GM23248 (cell line): Measurements from ENCODE around the gene GAST. TPM values are rescaled to one million over a fixed set of nuclear protein-coding genes. Genes with fewer than 3 reads are reported as not detected.

ENCODE experiments used
- DNase-seq: peaks from one replicate; pipeline ENCODE4 v3.0.0-alpha.2; 2015
- H2AFZ ChIP-seq: fragments of 200-600 bp; sonication (generic); 2 replicates; pipeline ENCODE4 v1.6.1; 2016; ENCODE audit warnings: antibody characterized with exemption
- H3F3A ChIP-seq: fragments of 200-600 bp; sonication (generic); 2 replicates; pipeline ENCODE4 v1.6.1; 2016; ENCODE audit warnings: mild to moderate bottlenecking, antibody characterized with exemption, mixed run types; ENCODE audit not compliant: insufficient read depth
- H3K27ac ChIP-seq: fragments of 200-600 bp; sonication (generic); 2 replicates; pipeline ENCODE4 v1.5.1; 2016; ENCODE audit warnings: mild to moderate bottlenecking
- H3K27me3 ChIP-seq: fragments of 200-600 bp; sonication (generic); replicated peaks from 2 replicates; pipeline ENCODE4 v1.6.1; 2016; ENCODE audit warnings: mild to moderate bottlenecking; ENCODE audit not compliant: insufficient read depth
- H3K36me3 ChIP-seq: fragments of 200-600 bp; sonication (generic); 2 replicates; pipeline ENCODE4 v1.6.1; 2016; ENCODE audit warnings: low read depth, mild to moderate bottlenecking
- H3K4me1 ChIP-seq: fragments of 200-600 bp; sonication (generic); 2 replicates; pipeline ENCODE4 v1.6.1; 2016; ENCODE audit warnings: mild to moderate bottlenecking; ENCODE audit not compliant: insufficient read depth
- H3K4me2 ChIP-seq: fragments of 200-600 bp; sonication (generic); one replicate; pipeline ENCODE4 v1.6.1; 2016; ENCODE audit warnings: mild to moderate bottlenecking; ENCODE audit not compliant: unreplicated experiment
- H3K4me3 ChIP-seq: fragments of 200-600 bp; sonication (generic); 2 replicates; pipeline ENCODE4 v1.5.1; 2016; ENCODE audit warnings: mild to moderate bottlenecking
- H3K79me2 ChIP-seq: fragments of 200-600 bp; sonication (generic); 2 replicates; pipeline ENCODE4 v1.6.1; 2016; ENCODE audit warnings: mild to moderate bottlenecking; ENCODE audit not compliant: insufficient read depth
- H3K9ac ChIP-seq: fragments of 200-600 bp; sonication (generic); 2 replicates; pipeline ENCODE4 v1.6.1; 2016; ENCODE audit warnings: mild to moderate bottlenecking
- H3K9me2 ChIP-seq: fragments of 200-600 bp; sonication (generic); 2 replicates; pipeline ENCODE4 v1.6.1; 2016; ENCODE audit warnings: mixed run types, mild to moderate bottlenecking, moderate library complexity; ENCODE audit not compliant: insufficient read depth
- H3K9me3 ChIP-seq: fragments of 200-600 bp; sonication (generic); one replicate; pipeline ENCODE4 v1.6.1; 2017; ENCODE audit warnings: low read depth
- H4K20me1 ChIP-seq: fragments of 200-600 bp; sonication (generic); 2 replicates; pipeline ENCODE4 v1.6.0; 2016; ENCODE audit not compliant: insufficient read depth
- EZH2 ChIP-seq: fragments of 200-600 bp; sonication (generic); IDR thresholded peaks from 2 replicates; pipeline ENCODE4 v1.6.1; 2018; ENCODE audit warnings: antibody characterized with exemption, mild to moderate bottlenecking; ENCODE audit not compliant: insufficient read depth, poor library complexity, severe bottlenecking
- EZH2phosphoT487 ChIP-seq: fragments of 200-600 bp; sonication (generic); IDR thresholded peaks from 2 replicates; pipeline ENCODE4 v1.6.1; 2018; ENCODE audit warnings: antibody characterized with exemption, moderate library complexity, mild to moderate bottlenecking, low read depth; ENCODE audit not compliant: insufficient read depth
- WGBS, 2 experiments: methylation state at CpG; one replicate each; pipeline ENCODE4 v1.1.6; 2015 to 2017; ENCODE audit warnings: low lambda C conversion rate in 2 of 2, low coverage in 1 of 2; ENCODE audit errors: missing lambda C conversion rate in 2 of 2; 5-methylcytosine and 5-hydroxymethylcytosine counted together
- in situ Hi-C: fragments of 300-500 bp; cut with MboI; formaldehyde crosslinking; loops from 2 replicates; pipeline ENCODE4 v1.15.0; 2020
- polyA plus RNA-seq: library from polyadenylated mRNA; unstranded; fragments of >200 nt; fragmentation: Nextera tagmentation; extraction: Ambion mirVana; gene quantifications from 2 replicates; pipeline ENCODE4 v1.2.1, GENCODE V29; 2016
- total RNA-seq: library from RNA; depleted of rRNA; stranded (reverse); fragments of >200 nt; shearing (Covaris generic); gene quantifications from 2 replicates; pipeline ENCODE4 v1.2.3, GENCODE V29; 2014

GAST gene
- total and polyA plus RNA-seq, 2 experiments from 2014 or later, result not detected

- DNase-seq, result no peak
These were observed 25.5 kb downstream of the GAST start for GRCh38 chr17:41737680-41738023.

GRCh38 chr17:41738077-41738800, 26.1 kb downstream of the GAST start:
- Histone ChIP-seq H3K27me3 (peaks cover 37% of the 10 kb centered on the region), H3K4me2 (no peak overlapping the region), H3K36me3 (no peaks in the 10 kb centered on the region), H4K20me1 (no peaks in the 10 kb centered on the region), H3K9ac (no peak overlapping the region), H3K27ac (no peak overlapping the region), H3K9me2 (no peaks in the 10 kb centered on the region), H3K4me3 (no peak overlapping the region), H3K4me1 (peaks cover 6% of the 10 kb centered on the region; the same call in 1 of the 2 replicates), H3K9me3 (no peaks in the 10 kb centered on the region), H3F3A (no peaks in the 10 kb centered on the region), H3K79me2 (no peaks in the 10 kb centered on the region), H2AFZ (peak overlapping the region; percentile 67)
- in situ Hi-C loops, result no loop called here
- DNase-seq, result peak; percentile 78
- no peak for TF ChIP-seq EZH2
- no peak for TF ChIP-seq EZH2phosphoT487
- WGBS, 2 experiments, result 24 to 27% methylated on average over 10 of the region's 10 CpGs

More at GRCh38 chr17:41737680-41738023, 25.5 kb downstream of the GAST start:
- in situ Hi-C loops, result no loop called here
- no peak overlapping the region for H3K27ac ChIP-seq
- H3K27me3 ChIP-seq, result peaks cover 38% of the 10 kb centered on the region
- H3K9ac ChIP-seq, result no peak overlapping the region
- H3K79me2 ChIP-seq, result no peaks in the 10 kb centered on the region
- no peaks in the 10 kb centered on the region for H3F3A ChIP-seq
- H3K4me2 ChIP-seq, result no peak overlapping the region
- peaks cover 6% of the 10 kb centered on the region; the same call in 1 of the 2 replicates for H3K4me1 ChIP-seq
- H3K9me3 ChIP-seq, result no peaks in the 10 kb centered on the region
- no peaks in the 10 kb centered on the region for H4K20me1 ChIP-seq
- H3K4me3 ChIP-seq, result no peak overlapping the region
- H3K36me3 ChIP-seq, result no peaks in the 10 kb centered on the region
- 54 to 56% methylated on average over 5 of the region's 5 CpGs for WGBS, 2 experiments
- no peak overlapping the region for H2AFZ ChIP-seq
- no peak for TF ChIP-seq EZH2
- no peak for TF ChIP-seq EZH2phosphoT487
- no peaks in the 10 kb centered on the region for H3K9me2 ChIP-seq

DNA sequence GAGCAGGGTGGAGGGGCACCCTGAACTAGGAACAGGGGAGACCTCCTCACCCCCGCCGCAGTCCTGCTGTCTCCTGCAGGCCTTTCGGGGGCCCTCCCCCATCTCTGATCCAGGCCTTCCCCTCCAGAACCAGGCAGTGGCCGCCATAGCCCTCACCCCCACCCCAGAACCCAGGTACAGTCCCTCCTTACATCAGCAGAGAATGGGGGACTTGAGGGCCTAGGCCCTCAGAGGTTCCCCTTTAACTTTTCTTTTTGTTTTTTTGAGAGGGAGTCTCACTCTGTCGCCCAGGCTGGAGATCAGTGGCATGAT, 26.6 kb downstream of the GAST start:
- Histone ChIP-seq H3K4me2 (no peak overlapping the region), H3K4me3 (no peak overlapping the region), H3K9me3 (no peaks in the 10 kb centered on the region), H3K9ac (no peak overlapping the region), H3K79me2 (no peaks in the 10 kb centered on the region), H3K27ac (no peak overlapping the region), H3K36me3 (no peaks in the 10 kb centered on the region), H3K4me1 (peaks cover 6% of the 10 kb centered on the region; the same call in 1 of the 2 replicates), H3K9me2 (no peaks in the 10 kb centered on the region), H2AFZ (no peak overlapping the region), H4K20me1 (no peaks in the 10 kb centered on the region), H3F3A (no peaks in the 10 kb centered on the region), H3K27me3 (peaks cover 37% of the 10 kb centered on the region)
- DNase-seq, result no peak
- TF ChIP-seq EZH2phosphoT487, result no peak
- no peak for TF ChIP-seq EZH2
- WGBS, 2 experiments, result 88 to 90% methylated on average over 3 to 5 of the region's 5 CpGs
- in situ Hi-C loops, result no loop called here

DNA sequence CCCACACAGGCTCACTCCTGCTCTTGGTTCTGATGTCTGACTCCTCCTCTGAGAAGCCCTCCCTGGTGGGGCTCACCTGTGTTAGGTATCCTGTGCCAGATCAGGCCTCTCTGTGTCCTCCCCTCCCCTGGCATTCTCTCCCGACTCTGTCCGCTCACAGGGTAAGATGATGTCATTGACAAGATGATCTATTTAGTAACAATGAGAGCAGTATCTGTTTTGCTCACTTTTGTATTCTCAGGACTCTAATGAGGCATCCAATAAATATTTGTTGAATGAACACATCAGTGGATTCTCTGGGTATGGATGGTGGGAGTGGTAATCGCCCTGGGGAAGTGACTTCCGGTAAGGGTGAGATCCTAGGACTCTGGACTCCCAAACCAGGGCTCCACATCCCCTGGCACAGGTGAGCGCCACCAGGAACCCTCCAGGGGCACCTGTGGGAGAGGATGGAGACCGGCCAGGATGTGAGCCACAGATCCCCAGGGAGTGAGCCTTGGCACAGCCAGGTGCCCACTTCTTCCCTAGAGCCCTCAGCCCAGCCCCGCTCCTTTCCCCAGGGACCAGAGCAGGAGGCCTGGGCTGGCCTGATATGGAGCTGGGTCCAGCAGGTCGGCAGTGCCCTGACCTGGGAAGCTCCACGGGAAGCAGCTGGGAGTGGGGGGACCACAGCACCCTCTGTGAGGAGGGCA, 27.7 kb downstream of the GAST start:
- no peak for TF ChIP-seq EZH2
- TF ChIP-seq EZH2phosphoT487, result no peak
- Histone ChIP-seq H2AFZ (no peak overlapping the region), H3K4me1 (peaks cover 6% of the 10 kb centered on the region; the same call in 1 of the 2 replicates), H3K9me3 (no peaks in the 10 kb centered on the region), H3K27me3 (peaks cover 28% of the 10 kb centered on the region), H4K20me1 (no peaks in the 10 kb centered on the region), H3K4me2 (no peak overlapping the region), H3K27ac (no peak overlapping the region), H3K9me2 (no peaks in the 10 kb centered on the region), H3K4me3 (no peak overlapping the region), H3K36me3 (no peaks in the 10 kb centered on the region), H3F3A (no peaks in the 10 kb centered on the region), H3K79me2 (no peaks in the 10 kb centered on the region), H3K9ac (no peak overlapping the region)
- in situ Hi-C loops, result loop anchor here (5.0 kb wide), 1 partner anchor 57 kb away; no protein-coding TSS in a partner anchor
- 47 to 52% methylated on average over 9 of the region's 9 CpGs for WGBS, 2 experiments
- peak; percentile 72 for DNase-seq
